ENCODE results near the gene PDE4B.

GRCh38 chr1:66336641-66336990, 543.9 kb downstream of the PDE4B start:
- no peak for TF ChIP-seq REST (IDR thresholded peaks at IDR 0.05; ENCODE audit: borderline replicate concordance)
- no peak for TF ChIP-seq EZH2 (IDR thresholded peaks at IDR 0.05; ENCODE audit: borderline replicate concordance, insufficient read depth, low read length, poor library complexity, severe bottlenecking)
- TF ChIP-seq, protein P1, sequence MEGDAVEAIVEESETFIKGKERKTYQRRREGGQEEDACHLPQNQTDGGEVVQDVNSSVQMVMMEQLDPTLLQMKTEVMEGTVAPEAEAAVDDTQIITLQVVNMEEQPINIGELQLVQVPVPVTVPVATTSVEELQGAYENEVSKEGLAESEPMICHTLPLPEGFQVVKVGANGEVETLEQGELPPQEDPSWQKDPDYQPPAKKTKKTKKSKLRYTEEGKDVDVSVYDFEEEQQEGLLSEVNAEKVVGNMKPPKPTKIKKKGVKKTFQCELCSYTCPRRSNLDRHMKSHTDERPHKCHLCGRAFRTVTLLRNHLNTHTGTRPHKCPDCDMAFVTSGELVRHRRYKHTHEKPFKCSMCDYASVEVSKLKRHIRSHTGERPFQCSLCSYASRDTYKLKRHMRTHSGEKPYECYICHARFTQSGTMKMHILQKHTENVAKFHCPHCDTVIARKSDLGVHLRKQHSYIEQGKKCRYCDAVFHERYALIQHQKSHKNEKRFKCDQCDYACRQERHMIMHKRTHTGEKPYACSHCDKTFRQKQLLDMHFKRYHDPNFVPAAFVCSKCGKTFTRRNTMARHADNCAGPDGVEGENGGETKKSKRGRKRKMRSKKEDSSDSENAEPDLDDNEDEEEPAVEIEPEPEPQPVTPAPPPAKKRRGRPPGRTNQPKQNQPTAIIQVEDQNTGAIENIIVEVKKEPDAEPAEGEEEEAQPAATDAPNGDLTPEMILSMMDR (IDR thresholded peaks at IDR 0.05; ENCODE audit: poor library complexity, severe bottlenecking) = no peak

All from neural cell (in vitro differentiated cells).